Muscle of back (tissue), 11 donors: ENCODE data around the gene TM4SF4. TPM values are rescaled to one million over a fixed set of nuclear protein-coding genes. Genes with fewer than 3 reads are reported as not detected.

Experiments used
- DNase-seq, 3 donors: peaks; one replicate each; pipeline versions ENCODE4 v3.0.0 to v3.0.0-alpha.2; 2013
- polyA plus RNA-seq, 10 donors: library from polyadenylated mRNA; unstranded; fragments of 120-200 nt; gene quantifications; one replicate each; pipeline ENCODE4 v1.2.1, GENCODE V29; 2013; ENCODE audit not compliant: insufficient read length in 10 of 10

Gene TM4SF4
- polyA plus RNA-seq, 10 donors, result 0.18 to 0.77 TPM; not detected in 8

DNA sequence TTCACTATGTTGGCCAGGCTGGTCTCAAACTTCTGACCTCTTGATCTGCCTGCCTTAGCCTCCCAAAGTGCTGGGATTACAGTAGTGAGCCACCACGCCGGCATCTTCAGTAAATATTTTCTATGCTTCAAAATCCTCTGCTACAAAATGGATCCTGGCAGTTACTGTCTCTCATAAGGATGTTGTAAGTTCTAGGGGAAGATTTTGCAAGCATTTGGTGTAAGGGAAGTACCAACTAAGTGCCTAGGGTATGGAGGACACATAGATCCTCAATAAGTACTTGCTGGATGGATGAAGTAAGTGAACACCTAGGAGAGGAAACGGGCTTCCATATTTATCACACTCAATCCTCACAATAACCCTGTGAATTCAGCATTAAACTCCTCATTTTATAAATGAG is 6.6 kb downstream of the TM4SF4 start:
- no peak for DNase-seq

DNA sequence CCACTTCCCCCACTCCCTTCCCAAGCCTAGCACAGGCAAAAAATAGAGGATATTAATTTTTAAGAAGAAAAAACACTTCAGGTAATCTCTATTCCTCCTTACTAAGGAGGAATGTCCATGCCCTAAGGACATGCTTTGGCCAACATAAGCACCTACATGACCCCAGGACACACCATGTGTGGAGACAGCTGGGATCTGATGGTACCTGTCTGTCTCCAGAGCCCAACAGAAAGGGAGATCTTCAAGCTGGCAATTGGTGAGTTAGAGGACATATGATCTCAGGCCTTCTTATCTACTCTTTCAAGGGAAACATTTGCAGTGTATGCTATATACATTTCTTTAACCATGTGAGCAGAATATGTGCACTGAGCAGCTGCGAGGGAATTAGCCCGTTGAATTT is 7.0 kb downstream of the TM4SF4 start:
- DNase-seq, result no peak

DNA sequence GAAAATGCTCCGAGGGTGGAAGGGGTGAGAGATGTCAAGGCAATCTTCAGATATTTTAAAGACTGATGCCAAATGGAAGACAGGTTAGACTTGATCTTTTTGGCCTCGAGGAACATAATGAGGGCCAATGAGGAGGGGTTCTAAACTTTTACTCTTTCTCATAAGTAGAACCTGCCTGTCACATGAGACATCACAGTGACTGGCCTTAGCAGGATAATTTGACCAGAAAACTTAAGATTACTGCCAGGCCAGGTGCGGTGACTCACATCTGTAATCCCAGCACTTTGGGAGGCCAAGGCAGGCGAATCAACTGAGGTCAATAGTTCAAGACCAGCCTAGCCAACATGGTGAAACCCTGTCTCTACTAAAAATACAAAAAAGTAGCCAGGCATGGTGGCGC is 12.2 kb downstream of the TM4SF4 start:
- DNase-seq, result no peak

DNA sequence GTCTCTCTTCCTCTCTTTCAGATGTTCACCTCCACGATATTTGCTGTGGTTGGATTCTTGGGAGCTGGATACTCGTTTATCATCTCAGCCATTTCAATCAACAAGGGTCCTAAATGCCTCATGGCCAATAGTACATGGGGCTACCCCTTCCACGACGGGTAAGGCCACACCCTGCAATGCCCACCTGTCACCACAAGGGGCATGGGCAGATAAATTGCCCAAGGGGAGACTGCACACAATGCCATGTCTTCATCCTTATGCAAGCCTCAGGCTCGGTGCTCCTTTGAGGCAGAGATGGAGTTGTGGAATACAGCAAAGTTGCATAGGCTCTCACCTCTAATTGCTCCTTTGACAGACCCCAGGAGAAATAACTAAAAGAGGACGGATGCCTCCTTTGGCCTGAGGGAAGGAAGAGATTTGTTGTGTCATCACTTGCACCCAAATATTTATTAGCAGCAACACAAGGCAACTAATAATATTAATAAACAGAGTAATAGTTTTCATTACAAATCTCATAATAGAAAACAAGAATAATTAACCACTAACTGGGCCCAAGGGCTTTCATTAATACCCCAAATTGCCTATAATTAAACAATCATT is 13.2 kb downstream of the TM4SF4 start:
- DNase-seq, result no peak

GRCh38 chr3:149489060-149489690 is 14.7 kb downstream of the TM4SF4 start:
- no peak for DNase-seq

DNA sequence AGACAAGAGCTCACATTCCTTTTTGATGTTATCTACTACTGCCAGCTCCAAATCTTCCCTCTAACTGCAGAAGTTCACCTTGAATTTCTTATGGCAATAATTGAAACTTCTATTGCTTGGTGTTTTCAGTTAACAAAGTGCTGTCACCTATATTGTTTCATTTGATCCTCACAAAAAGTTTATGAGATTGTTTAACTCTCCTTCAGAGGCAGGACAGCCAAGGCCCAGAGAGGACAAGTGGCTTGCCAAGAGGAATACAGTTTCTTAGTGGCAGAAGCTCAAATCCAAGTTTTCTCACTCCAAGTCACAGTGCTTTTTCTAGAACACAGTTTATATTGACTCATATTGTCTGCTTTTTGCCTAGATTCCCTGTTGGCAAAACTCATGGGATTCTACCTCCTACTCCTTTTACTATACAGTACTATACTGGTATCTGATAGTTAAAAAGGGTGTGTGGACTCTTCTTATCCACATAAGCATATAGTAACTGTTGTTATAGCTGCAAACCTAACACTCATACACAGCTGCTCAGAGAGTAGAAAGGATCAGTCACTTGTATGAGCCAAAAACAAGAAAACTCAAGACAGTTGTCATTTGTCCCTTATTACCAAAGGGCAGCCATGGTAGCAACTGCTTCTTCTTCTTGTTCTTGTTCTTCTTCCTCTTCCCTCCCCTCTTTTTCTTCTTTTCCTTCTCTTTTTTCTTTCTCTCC is 15.9 kb downstream of the TM4SF4 start:
- DNase-seq, result no peak

DNA sequence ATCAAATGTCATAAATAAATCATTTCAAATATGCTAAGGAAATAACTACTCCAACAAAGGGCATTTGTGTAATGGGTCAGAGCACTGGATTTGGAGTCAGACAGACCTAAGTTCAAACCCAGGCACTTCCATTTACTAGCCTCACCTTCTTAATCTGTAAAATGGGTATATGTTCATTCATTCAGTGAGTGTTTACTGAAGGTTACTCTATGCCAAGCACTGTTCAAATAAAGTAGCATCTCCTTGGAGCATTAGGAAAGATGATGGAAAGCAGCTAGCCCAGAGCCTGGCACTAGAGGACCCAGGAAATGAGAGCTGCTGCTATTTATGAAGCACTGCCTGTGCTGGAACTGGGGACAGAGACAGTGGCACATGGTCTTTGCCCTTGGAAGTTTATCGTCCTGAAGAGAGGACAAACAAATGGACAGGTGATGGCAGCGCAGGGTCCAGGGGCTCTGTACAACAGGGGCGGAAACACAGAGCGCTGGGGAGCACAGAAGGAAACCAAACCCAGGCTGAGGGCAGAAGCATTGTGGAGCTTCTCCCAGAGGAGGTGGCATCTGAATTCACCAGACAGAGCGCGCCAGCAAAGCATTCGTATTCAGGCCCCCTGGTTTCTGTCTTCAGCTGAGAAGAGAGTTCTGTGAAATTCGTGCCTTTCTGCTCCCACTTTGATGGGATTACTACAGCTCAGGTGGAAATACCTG is 19.0 kb downstream of the TM4SF4 start:
- DNase-seq, result no peak

- DNase-seq, result peak; percentile 38 to 72 (median 66)
Measured at GRCh38 chr3:149494022-149494758, 19.7 kb downstream of the TM4SF4 start.

GRCh38 chr3:149494759-149495580 is 20.5 kb downstream of the TM4SF4 start:
- peak in 1 of 3 donors; percentile 37 for DNase-seq

DNA sequence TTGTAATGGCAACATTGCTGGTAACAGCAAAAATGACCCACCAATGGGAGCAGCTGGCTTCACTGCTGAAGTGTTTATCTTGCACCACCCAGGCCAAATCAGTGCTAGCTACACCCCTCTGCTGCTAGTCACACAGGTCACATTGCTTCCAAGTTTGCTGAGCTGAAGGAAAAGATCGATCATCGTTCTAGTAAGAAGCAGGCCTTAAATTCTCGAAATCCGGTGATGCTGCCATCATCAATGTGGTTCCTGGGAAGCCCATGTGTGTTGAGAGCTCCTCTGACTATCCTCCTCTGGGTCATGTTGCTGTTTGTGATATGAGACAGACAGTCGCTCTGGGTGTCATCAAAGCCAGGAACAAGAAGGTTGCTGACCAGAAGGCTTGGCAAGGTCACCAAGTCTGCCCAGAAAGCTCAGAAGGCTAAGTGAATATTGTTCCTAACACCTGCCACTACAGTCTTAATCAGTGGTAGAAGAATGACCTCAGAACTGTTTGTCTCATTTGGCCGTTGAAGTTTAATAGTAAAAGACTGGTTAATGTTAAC is 21.2 kb downstream of the TM4SF4 start:
- no peak for DNase-seq

- DNase-seq, result no peak
Measured at GRCh38 chr3:149496891-149497290, 22.4 kb downstream of the TM4SF4 start.

- DNase-seq, result no peak
Measured at GRCh38 chr3:149497966-149498670, 23.6 kb downstream of the TM4SF4 start.

DNA sequence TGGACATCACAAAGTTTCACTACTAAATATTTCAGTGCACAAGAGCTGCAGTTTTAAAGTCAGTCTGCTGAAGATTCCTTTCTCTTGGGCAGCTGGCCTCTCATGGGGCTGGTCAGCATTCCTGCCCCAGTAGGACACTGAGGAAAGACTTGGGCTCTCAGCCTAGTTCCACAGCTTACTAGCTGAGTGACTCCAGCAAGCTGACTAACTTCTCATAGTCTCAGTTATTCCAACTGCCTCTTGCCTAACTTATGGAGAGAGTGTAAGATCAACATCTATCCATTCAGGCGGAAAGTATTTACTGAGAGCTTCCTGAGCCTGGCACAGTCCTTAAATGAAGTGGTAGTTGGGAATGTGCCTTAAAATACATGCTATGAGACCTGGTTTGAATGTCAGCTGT is 27.0 kb downstream of the TM4SF4 start:
- DNase-seq, result no peak

- no peak for DNase-seq
Measured at GRCh38 chr3:149502438-149502837, 27.9 kb downstream of the TM4SF4 start.

DNA sequence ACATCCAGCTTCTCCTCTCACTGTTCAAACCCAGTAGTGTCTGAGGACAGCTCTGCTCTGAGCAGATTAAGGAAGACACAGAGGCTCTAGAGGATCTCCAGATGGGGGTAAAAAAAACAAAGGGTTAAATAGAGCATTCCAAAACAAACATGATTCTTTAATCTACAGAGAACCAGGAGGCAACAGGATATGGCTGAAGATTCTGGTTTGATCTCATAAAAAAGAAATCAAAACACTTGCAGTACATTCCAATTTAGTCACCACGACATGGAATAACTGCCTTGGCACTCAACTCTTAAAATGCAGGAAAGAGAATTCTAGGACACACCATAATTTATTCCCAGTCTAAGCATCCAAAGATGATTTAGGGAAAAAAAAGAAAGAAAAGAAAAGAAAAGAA is 32.0 kb downstream of the TM4SF4 start:
- DNase-seq, result peak in 1 of 3 donors; percentile 25

GRCh38 chr3:149506965-149507364 is 32.5 kb downstream of the TM4SF4 start:
- DNase-seq, result no peak

GRCh38 chr3:149507491-149508324 is 33.2 kb downstream of the TM4SF4 start:
- DNase-seq, result no peak

DNA sequence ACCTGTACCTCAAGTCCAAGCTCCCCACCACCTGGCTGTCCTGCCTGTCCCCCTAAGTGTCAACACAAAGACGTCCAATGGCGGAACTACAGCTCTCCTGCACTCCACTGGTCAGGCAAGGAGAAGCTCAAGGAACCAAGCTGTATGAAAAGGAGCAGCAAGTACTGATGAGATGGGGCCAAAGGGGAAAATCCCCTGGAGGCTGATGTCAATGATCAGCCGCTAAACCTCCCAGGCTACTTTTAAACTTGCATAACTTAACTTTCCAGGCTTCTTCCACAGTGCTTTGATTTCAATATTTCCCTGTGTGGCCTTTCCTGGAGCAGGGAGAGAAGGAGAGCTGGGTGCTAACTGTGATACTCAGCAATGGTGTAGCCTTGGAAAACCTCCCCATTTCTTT is 35.0 kb downstream of the TM4SF4 start:
- no peak for DNase-seq

DNA sequence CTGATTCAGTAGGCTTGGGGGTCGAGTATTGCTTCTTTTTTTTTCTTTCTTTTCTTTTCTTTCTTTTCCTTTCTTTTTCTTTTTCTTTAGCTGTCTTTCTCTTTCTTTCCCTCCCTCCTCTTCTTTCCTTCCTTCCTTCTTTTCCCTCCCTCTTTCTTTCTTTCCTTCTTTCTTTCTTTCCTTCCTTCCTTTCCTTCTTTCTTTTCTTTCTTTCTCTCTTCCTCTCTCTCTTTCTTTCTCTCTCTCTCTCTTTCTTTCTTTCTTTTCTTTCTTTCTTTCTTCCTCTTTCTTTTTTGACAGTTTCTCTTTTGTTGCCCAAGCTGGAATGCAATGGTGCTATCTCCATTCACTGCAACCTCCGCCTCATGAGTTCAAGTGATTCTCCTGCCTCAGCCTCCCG is 36.0 kb downstream of the TM4SF4 start:
- no peak for DNase-seq
